Measurements from ENCODE around the gene CCR4.

CCR4 gene

GRCh38 chr3:32994045-32994444 lies 42.6 kb downstream of the CCR4 start:
- no peak overlapping the region for H3K27ac ChIP-seq
- H3K36me3 ChIP-seq (replicated peaks): peaks cover 4% of the 10 kb centered on the region
- in situ Hi-C loops (cut with HindIII; ENCODE audit: low pct_ligation_motif_present, low sequenced_read_pairs): no loop called here
- no peak overlapping the region for H3K4me3 ChIP-seq (ENCODE audit: low read depth, low read length)
- DNase-seq: no peak
- H3K27me3 ChIP-seq (replicated peaks): no peaks in the 10 kb centered on the region
- TF ChIP-seq, protein P1, sequence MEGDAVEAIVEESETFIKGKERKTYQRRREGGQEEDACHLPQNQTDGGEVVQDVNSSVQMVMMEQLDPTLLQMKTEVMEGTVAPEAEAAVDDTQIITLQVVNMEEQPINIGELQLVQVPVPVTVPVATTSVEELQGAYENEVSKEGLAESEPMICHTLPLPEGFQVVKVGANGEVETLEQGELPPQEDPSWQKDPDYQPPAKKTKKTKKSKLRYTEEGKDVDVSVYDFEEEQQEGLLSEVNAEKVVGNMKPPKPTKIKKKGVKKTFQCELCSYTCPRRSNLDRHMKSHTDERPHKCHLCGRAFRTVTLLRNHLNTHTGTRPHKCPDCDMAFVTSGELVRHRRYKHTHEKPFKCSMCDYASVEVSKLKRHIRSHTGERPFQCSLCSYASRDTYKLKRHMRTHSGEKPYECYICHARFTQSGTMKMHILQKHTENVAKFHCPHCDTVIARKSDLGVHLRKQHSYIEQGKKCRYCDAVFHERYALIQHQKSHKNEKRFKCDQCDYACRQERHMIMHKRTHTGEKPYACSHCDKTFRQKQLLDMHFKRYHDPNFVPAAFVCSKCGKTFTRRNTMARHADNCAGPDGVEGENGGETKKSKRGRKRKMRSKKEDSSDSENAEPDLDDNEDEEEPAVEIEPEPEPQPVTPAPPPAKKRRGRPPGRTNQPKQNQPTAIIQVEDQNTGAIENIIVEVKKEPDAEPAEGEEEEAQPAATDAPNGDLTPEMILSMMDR (IDR thresholded peaks at IDR 0.05; ENCODE audit: low read depth, low read length, missing control alignments): no peak

GRCh38 chr3:32995098-32995497 lies 43.7 kb downstream of the CCR4 start:
- no peaks in the 10 kb centered on the region for H3K27me3 ChIP-seq (replicated peaks)
- no peak overlapping the region for H3K4me3 ChIP-seq (ENCODE audit: low read depth, low read length)
- no peak overlapping the region for H3K27ac ChIP-seq
- DNase-seq: no peak
- TF ChIP-seq, protein P1 (IDR thresholded peaks at IDR 0.05; ENCODE audit: low read depth, low read length, missing control alignments): no peak
- peaks cover 4% of the 10 kb centered on the region for H3K36me3 ChIP-seq (replicated peaks)
- in situ Hi-C loops (cut with HindIII; ENCODE audit: low pct_ligation_motif_present, low sequenced_read_pairs): no loop called here

DNA sequence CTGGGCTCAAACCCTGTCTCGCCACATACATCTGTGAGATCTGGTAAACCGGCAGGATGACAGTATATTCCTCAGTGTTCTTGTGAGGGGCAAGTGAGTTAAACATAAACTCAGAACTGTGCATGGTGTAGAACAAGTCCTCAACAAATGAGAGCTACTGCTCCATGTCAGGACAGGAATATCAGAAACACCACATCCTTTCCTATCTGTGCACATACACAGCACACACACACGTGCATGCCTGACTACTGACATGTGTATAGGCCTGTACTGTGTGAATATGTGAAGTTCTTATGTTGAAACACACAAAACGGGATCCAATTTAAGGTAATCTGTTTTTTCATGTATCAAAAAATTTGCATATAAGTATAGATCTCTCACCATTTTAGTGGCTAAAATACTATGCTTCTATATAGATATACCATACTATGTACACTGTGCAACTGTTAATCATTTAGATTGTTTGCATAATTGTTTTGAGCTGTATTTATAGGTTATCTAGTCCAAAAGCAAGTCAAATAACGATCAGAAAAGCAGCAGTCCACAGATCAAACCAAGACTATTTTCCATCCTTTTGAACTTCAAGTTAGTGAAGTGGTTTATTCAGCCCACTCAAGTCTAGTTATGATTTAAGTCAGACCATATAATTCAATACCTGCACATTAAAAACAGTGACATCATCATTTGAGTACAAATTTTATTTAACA lies 44.8 kb downstream of the CCR4 start:
- in situ Hi-C loops (cut with HindIII; ENCODE audit: low pct_ligation_motif_present, low sequenced_read_pairs): no loop called here
- Histone ChIP-seq H3K27ac (no peak overlapping the region), H3K27me3 (replicated peaks) (no peaks in the 10 kb centered on the region), H3K4me3 (ENCODE audit: low read depth, low read length) (no peak overlapping the region), H3K36me3 (replicated peaks) (peaks cover 4% of the 10 kb centered on the region)
- no peak for DNase-seq
- TF ChIP-seq, protein P1 (IDR thresholded peaks at IDR 0.05; ENCODE audit: low read depth, low read length, missing control alignments): no peak

- DNase-seq: no peak
- TF ChIP-seq, protein P1 (IDR thresholded peaks at IDR 0.05; ENCODE audit: low read depth, low read length, missing control alignments): no peak
- in situ Hi-C loops (cut with HindIII; ENCODE audit: low pct_ligation_motif_present, low sequenced_read_pairs): no loop called here
- no peak overlapping the region for H3K27ac ChIP-seq
- peaks cover 4% of the 10 kb centered on the region for H3K36me3 ChIP-seq (replicated peaks)
- no peak overlapping the region for H3K4me3 ChIP-seq (ENCODE audit: low read depth, low read length)
- H3K27me3 ChIP-seq (replicated peaks): no peaks in the 10 kb centered on the region
Measured at GRCh38 chr3:32996755-32997091, 45.3 kb downstream of the CCR4 start.

- in situ Hi-C loops (cut with HindIII; ENCODE audit: low pct_ligation_motif_present, low sequenced_read_pairs): no loop called here
- Histone ChIP-seq H3K27me3 (replicated peaks) (no peaks in the 10 kb centered on the region), H3K36me3 (replicated peaks) (peaks cover 4% of the 10 kb centered on the region), H3K4me3 (ENCODE audit: low read depth, low read length) (no peak overlapping the region), H3K27ac (no peak overlapping the region)
- DNase-seq: no peak
- TF ChIP-seq, protein P1 (IDR thresholded peaks at IDR 0.05; ENCODE audit: low read depth, low read length, missing control alignments): no peak
Measured at GRCh38 chr3:32998631-32999451, 47.4 kb downstream of the CCR4 start.
